Glomerular visceral epithelial cell (primary cell): ENCODE results near the gene IFNL4.
"Not testable (repeated sequence)": the region's sequence is repeated elsewhere in the genome, so short reads cannot be mapped to it uniquely, and the experiment has no call there.

ENCODE experiments used
- DNase-seq: peaks from one replicate; pipeline ENCODE4 v3.0.0-alpha.2; 2016; ENCODE audit errors: extremely low spot score

Gene IFNL4

GRCh38 chr19:39223703-39224279 is 24.9 kb downstream of the IFNL4 start:
- no peak for DNase-seq

GRCh38 chr19:39219108-39219507 is 29.5 kb downstream of the IFNL4 start:
- DNase-seq: not testable (repeated sequence)

GRCh38 chr19:39218230-39219007 is 30.2 kb downstream of the IFNL4 start:
- no peak for DNase-seq

GRCh38 chr19:39217094-39217493 is 31.6 kb downstream of the IFNL4 start:
- DNase-seq: no peak

- DNase-seq: not testable (repeated sequence)
Measured at GRCh38 chr19:39215323-39215722, 33.3 kb downstream of the IFNL4 start.

GRCh38 chr19:39212375-39212742 is 36.3 kb downstream of the IFNL4 start:
- DNase-seq: no peak

- no peak for DNase-seq
Measured at GRCh38 chr19:39211731-39212374, 36.8 kb downstream of the IFNL4 start.

DNA sequence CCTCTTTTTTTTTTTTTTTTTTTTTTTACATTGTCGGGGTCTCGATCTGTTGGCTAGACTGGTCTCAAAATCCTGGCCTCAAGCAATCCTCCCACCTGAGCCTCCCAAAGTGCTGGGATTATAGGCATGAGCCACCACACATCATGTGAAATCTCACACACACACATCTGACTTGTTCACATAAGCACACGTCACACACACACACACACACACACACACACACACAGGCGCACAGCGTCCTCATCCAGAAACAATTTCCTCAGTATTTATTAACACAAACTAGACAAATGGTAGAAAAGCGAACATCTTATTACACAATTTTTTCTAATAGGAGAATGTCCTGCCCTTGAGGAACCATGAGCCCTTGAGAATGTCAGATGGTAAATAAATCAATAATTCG is 39.5 kb downstream of the IFNL4 start:
- no peak for DNase-seq

DNA sequence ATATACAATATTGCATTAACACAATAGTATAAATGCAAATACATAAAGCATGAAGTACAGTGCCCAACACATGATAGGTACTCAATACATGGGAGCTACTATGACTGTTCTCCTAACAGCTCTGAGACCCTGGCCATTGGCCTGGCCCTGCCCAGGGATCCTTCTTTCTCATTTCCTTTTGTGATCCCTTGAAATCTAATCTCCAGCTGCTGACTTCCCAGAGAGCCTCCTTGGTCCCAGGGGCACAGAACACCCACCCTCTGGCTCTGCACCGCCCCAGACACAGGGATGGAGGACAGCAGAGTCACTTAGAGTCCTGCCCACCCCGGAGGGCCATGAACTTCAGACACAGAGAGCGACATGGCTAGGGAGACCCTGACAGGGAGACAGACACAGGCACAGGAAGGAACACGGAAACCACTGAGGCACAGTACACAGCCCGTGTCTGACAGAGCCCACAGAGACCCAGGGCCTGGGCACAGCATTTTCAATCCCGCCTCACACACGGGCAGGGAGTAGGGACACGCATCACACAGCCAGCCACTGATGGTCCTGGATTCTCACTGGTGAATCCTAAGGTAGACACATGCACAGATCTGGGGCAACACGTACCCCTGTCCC is 40.4 kb downstream of the IFNL4 start:
- no peak for DNase-seq

GRCh38 chr19:39207293-39207836 is 41.3 kb downstream of the IFNL4 start:
- no peak for DNase-seq

DNA sequence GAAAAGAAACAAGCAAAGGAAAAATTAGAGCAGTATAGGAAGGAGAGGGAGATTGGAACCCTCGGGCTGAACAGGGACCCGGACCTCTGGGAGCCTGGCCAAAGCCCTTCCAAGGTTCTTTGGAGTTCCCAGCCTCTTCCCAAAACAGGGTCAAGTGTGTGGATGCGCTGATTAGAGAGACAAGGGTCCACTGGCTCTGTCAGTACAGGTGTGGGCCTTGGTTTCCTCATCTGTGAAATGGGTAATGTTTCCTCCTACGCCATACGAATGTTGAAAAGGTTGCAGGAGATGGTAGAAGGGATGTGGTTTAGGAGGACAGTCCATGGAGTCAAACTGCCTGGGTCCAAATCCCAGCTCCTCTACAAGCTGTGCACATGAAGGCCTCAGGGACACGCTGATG is 42.5 kb downstream of the IFNL4 start:
- DNase-seq: no peak

DNA sequence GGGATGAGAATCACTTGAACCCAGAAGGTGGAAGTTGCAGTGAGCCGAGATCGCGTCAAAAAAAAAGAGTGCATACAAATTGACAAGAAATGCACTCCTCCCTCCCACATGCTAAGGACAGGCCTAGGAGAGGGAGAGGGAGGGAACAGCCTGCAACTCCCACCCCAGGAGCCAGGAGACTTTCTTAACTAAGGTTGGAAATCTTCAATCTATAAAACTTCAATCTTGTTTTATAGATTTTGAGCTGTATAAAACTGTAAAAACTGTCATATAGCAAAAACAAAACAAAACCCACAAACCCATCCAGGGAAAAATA is 43.2 kb downstream of the IFNL4 start:
- no peak for DNase-seq

DNA sequence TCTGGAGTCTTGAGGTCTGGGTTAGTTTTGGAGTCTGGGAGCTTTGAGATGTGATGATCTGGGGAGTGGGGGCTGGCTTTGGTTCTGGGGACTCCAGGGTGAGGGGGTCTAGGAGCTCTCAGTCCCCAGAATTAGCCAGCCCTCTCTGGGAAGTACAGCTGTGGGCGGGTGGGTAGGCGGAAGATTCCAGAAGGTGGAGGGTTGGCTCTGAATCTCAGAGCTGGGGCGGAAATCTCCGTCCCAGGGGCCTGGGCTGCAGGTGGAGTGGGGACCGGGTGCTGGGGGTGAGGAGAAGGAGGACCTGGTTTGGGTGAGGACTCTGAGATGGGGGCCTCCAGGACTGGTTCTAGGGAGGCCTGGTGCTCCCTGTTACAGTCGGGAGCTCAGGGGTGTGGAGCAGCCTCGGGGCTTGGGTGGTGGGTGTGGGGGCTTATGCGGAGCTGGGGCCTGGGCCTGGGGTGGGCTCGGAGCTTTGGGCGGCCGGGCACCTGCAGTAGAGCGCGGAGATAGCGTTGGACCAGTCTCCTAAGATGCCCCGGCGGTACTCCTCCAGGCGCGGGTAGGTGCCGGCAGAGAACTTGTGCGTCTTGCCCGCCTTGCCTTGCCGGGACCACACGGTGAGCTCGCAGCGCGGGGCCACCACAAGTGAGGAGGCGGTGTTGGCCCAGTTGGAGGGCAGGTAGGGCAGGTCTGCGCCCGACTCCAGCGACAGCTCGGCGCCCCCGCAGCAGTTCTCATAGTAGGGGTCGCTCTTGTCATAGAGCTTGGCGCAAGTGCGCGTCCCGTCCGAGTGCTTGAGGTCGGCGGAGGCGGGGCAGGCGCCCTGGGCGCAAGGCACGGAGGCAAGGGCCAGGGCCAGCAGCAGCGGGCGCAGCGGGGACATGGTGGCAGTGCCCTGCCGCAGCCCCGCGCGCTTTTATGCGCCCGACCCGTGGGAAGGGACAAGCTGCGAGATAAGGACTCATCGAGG is 45.0 kb downstream of the IFNL4 start, which contains the start of gene SYCN:
SYCN (minus strand) TSS at position 892 of the 970 bp plus-strand sequence; CDS start at position 883, 9 bp downstream.
- no peak for DNase-seq

- DNase-seq: no peak
Measured at GRCh38 chr19:39202998-39203355, 45.7 kb downstream of the IFNL4 start.

DNA sequence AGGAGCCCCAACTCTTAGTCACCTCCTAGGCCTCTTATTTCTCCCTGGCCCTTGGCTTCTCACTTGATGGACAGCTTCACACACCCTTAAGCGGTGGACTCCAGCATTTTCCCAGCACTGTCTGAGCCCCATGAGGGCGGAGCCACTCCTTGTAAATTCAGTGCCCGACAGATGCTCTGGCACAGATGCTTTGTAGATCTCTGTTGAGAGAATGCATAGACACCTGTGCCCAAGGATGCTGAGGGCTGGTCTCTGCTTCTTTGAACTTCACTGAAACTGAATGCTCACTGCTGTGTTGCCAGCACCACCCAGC is 47.9 kb downstream of the IFNL4 start:
- no peak for DNase-seq

- no peak for DNase-seq
Measured at GRCh38 chr19:39200066-39200802, 48.4 kb downstream of the IFNL4 start.

DNA sequence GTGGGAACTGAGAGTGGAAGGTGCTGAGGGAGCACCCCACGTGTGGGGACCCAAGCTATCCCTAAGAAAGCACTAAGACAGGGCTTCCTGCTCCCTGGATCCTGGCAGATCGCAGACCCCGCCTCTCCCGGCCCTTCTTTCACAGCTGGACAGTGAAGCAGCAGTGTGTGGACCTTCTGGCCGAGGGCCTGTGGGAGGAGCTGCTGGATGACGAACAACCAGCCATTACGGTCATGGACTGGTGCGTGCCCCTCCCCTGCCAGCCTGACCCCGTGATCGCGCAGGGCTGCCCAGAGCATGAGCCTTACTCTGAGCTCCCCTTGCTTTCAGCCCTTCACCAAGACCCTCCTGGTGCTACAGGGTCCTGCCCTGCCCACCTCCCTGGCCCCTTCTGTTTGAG is 49.6 kb downstream of the IFNL4 start:
- DNase-seq: peak; percentile 78

DNA sequence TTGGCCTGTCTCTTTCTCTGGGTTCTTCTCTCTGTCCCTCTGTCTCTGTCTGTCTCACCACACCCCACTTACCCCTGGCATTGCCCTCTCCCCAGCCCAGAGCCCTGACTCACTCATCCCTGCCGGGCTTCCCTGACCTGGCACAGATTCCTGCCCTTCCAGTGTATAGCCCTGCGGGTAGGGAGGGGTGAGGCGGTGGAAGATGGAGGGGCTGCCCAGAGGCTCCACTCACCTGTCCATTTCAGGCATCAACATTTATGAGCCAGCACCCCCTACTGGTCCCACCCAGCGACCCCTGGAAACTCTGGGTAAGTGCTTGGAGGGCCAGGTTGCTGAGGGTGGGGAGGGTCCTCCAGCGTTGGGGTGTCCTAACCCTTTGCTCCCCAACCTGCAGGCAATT is 50.8 kb downstream of the IFNL4 start:
- DNase-seq: no peak

DNA sequence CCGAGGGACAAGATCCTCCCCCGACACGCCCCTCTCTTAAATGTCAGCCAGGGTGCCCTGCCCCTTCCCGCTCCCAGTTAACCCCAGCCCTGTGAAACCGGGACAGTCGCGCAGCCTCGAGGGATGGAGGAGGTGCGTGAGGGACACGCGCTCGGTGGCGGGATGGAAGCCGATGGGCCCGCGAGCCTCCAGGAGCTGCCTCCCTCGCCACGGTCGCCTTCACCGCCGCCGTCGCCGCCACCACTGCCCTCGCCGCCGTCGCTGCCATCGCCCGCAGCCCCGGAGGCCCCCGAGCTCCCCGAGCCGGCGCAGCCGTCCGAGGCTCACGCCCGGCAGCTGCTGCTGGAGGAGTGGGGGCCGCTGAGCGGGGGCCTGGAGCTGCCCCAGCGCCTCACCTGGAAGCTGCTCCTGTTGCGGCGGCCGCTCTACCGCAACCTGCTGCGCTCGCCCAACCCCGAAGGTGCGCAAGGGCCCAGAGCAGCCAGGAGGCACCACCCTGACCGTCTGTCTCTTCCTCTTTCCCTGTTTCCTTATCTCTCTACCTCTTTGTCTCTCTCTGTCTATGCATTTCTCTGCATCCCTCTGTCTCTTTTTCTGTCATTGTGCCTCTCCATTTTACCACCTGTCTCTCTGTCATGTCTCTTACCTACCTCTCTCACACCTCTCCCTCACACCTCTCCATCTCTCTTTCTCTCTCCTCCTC is 51.6 kb downstream of the IFNL4 start, which contains the start of gene NCCRP1:
NCCRP1 (plus strand) TSS at position 105 of the 703 bp plus-strand sequence; CDS start at position 124, 19 bp downstream.
- no peak for DNase-seq

DNA sequence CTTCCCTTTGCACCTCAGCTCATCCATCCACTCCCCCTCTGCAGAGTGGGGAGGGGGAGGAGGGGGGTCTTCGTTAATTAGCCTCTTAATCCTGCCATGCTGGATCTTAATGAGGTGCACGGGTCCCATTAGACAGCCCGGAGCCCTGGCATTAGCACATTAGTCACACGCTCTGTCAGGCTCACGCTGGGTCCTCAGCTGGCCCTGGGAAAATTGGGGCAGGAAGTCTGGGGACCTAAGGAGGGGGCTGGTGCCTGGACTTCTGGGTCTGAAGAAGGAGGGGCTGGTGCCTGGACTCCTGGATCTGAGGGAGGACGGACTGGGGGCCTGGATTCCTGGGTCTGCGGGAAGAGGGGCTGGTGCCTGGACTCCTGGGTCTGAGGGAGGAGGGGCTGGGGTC is 52.3 kb downstream of the IFNL4 start:
- no peak for DNase-seq
